HG03103 (cell line): ENCODE measurements around the gene NAA30.

Experiments used
- ATAC-seq: cut with Tn5 transposase; IDR thresholded peaks from one replicate; pipeline ENCODE4 v1.9.1; 2021; ENCODE audit warnings: low read depth; ENCODE audit not compliant: unreplicated experiment

Gene NAA30

DNA sequence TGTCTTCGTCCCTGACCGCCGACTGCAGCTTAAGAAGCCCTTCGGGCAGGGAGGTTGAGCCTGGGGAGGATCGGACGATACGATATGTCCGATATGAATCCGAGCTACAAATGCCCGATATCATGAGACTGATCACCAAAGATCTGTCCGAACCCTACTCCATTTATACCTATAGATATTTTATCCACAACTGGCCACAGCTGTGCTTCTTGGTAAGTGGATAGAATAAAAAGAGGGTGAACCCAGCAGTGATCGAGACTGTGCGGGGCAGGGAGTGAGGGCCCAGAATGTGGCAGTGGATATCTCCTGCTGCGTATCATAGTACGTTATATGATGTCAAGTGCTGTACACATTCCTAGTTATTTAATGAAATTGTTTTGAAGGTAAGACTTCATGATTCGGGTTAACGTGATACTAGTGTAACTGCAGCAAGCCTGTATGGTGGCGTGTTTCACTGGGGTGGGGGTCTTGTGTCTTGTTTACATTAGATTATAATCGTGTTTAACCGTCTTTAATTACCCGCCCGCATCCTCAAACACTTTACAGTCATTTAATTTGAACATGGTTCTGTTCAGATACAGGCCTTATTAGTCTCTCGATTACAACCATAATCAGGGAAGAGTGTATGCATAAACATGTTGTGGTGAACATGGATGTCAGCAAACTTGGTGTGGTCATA, 1.3 kb downstream of the NAA30 start:
- no peak for ATAC-seq

- no peak for ATAC-seq
Observed at GRCh38 chr14:57392830-57393229, 2.4 kb downstream of the NAA30 start.

DNA sequence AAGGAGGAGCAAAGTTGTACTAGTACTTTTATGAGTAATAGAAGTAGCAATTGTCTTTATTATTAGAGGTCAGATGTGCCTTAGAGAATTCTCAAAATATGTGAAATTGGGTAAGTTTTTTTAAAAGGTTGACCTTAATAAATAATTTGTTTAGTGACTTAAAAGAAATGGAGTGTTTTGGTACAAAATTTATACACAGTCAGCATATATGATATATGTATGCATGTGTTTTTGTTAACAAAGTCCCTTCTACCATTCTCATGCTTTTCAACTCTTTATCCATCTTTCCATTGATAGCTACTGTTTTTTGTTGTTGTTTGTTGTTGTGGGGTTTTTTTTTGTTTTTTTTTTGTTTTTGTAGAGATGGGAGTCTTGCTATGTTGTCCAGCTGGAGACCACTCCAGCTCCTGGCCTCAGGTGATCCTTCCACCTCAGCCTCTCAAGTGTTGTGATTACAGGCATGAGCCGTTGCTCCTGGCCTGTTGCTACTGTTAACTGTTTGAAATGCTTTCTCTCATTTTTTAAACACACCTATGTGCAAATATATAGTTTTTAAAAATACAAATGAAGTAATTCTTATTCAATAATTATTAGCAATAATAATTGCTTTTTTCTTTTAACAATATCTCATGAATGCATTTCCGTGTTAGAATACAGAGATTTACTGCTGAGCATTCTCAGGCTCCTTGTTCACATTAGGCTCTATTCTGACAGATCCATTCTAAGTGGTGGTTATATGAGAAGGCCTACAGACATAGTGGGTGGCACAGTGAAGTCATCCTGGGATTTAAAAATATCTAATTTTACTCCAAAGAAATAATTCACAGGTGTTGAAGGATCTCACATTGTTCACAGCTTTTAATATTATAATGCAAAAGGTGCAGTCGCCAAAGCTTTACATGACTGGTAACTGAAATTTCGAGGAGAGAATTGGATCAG, 10.4 kb downstream of the NAA30 start:
- no peak for ATAC-seq

DNA sequence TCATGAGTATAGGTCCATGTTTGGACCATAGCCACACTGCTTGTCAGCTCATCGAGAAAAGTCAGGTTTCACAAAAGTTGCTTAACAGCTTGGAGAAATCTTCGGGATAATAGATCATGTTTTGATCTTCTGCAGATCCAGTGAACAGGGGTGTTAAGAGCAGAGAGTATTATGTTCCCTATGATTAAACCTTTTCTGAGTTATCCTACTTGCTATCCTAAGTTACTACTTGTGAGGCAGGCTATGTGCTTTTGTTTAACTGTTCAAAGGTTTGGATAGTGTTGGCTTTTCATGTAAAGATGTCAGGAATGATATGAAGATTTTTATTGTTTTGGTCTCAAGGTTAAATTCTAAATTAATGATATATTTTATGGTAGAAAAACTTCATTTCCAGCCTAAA, 11.1 kb downstream of the NAA30 start:
- no peak for ATAC-seq

- no peak for ATAC-seq
Observed at GRCh38 chr14:57402173-57402852, 11.9 kb downstream of the NAA30 start.

- ATAC-seq: no peak
Observed at GRCh38 chr14:57403521-57403864, 13.1 kb downstream of the NAA30 start.

DNA sequence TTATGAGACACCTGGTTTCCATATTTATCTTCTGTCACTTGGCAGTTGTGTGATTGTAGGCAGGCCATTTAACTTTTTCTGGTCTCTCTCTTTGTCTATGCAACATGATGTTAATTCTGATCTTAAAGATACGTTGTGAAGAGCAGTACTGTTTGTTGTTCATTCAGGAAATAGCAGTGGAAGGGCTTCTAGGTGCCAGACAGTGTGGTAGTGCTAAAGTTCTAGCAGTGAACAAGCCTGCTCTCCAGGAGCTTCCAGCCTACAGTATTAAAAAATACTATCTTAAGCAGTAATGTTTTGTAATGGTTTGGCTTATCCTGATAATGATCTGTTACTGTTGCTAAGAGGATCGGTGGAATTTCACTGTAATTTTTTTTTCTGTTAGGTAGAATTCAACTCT, 15.2 kb downstream of the NAA30 start:
- ATAC-seq: no peak

- no peak for ATAC-seq
Observed at GRCh38 chr14:57408037-57408436, 17.7 kb downstream of the NAA30 start.

DNA sequence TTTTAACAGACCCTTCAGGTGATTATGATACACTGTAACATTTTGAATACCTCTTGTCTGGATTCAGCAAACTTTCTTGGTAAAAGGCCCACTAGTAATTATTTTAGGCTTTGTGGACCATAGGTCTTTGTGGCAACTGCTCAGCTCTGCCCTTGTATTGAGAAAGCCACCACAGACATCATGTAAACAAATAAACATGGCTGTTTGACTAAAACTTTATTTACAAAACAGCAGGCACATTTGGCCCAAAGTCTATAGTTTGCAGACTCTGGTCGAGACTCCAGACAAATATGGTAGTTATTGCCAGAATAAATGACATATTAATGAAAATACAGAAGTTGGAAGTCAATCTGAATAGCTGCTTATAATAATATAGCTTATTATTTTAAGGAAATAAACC, 18.2 kb downstream of the NAA30 start:
- no peak for ATAC-seq

DNA sequence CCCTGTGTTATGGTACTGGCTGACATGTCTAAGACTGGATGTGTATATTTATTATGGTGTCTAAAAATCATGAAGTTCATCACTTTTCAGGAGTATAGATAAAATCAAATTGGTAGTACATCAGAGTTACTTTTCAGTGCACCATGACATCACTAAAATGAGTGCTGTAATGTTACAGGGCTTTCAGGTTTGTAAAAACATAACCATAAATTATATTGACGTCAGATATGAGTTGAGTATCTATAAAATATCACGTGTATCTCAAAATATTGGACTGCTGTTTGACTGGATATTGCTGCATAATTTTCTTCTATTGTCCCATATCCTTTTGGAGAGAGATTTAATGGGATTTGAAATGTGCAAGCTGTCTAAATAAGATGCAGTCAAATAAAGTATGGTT, 22.0 kb downstream of the NAA30 start:
- ATAC-seq: no peak

DNA sequence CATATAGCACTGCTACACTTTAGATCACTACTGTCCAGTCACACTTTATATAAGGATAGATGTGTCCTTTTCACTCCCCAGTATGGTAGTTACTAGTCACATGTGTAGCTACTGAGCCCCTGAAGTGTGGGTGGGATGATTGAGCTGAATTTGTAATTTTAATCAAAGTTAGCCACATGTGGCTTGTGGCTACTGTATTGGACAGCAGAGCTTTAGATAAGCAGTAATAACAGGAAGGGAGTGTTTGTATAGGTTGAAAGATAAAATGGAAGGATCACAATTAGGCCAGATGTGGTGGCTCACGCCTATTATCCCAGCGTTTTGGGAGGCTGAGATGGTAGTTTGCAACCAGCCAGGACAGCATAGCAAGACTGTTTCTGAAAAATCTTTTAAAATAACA, 23.5 kb downstream of the NAA30 start:
- no peak for ATAC-seq

DNA sequence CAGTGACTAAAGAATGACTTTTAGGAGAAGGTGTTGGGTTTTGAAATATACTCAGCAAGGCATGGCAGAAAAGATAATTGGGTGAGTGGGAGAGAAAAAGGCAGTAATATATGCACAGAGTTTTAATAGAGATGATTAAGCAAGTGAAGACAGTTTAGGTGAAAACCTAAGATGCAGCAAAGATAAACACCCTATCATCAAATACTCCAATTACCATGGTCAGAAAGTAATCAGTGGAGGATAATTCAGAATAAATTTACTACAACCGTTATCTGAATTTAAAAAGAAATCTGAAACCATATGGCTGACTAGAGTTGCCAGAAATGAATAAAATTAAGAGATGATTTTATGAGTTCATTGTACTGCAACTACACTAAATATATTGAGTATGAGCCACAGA, 26.8 kb downstream of the NAA30 start:
- ATAC-seq: no peak

DNA sequence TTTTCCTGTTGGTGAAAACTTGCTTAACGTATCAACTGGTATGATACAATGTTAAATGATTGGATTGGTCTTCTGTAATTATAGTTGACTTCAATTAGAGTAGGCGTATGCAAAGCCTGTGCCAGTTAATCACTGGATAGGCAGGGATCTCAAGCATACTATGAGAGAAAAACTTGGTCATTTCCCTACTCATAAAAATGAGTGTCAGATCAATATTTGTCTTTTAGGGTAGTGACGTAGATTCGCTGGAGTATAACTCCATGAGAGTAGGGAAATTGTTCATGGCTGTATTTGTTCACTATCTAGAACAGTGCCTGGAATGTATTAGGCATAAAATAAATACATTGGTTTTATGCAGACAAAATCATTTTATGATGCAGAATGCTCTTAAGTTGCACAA, 28.6 kb downstream of the NAA30 start:
- no peak for ATAC-seq

GRCh38 chr14:57420033-57420432, 29.6 kb downstream of the NAA30 start:
- ATAC-seq: no peak

- no peak for ATAC-seq
Observed at GRCh38 chr14:57420986-57421385, 30.6 kb downstream of the NAA30 start.

DNA sequence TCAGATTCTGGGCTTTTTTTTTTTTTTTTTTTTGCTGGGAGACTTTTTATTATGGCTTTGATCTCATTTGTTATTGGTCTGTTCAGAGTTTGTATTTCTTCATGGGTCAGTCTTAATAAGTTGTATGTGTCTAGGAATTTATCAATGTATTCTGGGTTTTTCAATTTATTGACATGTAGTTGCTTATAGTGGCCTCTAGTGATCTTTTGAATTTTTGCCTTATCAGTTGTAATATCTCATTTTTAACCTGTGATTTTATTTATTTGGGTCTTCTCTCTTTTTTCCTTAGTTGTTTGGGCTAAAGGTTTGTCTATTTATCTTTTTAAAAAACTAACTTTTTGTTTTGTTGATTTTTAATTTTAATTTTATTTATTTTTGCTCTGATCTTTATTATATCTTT, 45.5 kb downstream of the NAA30 start:
- no peak for ATAC-seq

DNA sequence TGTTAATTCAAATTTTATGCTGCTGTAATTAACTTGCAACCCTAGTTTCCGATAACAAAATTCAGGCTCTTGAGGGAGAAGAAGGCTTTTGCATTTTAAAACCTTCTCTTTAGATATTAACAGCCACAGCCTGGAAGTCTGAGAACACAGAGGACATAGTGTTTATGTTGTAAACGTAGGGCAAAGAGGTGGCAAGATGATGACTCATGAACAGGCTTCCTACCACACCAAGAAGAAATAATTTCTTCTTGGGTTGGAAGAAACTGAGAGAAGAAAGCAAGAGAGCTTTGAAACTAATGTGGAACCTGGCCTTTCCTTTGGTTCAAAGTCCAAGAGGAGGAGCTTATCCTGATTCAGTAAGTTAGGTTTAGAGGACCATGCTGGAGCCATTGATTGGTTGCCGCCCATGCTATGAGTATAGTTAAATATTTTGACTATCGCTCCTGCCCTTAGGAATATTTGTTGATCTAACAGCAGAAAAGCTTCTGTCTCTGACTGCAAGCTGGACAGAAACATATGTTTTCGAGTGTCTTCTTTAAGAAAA, 71.5 kb downstream of the NAA30 start:
- ATAC-seq: no peak

DNA sequence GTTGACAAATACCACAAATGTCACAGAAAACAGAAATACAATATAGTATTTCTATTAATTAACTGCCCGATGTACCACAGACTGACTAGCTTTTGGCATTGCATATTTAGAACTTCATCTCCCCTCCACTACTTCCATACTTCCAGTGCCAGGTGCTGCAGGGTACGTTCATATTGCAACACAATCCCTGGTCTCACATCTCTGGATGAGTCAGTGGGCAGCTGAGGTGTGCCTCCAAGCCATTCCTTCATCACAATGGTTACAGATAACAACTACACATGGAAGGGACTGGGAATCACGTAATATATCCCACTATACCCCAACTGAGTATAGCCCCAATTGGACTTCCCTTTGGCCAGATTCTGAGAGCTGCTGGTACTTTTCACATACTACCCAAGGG, 72.2 kb downstream of the NAA30 start:
- no peak for ATAC-seq

DNA sequence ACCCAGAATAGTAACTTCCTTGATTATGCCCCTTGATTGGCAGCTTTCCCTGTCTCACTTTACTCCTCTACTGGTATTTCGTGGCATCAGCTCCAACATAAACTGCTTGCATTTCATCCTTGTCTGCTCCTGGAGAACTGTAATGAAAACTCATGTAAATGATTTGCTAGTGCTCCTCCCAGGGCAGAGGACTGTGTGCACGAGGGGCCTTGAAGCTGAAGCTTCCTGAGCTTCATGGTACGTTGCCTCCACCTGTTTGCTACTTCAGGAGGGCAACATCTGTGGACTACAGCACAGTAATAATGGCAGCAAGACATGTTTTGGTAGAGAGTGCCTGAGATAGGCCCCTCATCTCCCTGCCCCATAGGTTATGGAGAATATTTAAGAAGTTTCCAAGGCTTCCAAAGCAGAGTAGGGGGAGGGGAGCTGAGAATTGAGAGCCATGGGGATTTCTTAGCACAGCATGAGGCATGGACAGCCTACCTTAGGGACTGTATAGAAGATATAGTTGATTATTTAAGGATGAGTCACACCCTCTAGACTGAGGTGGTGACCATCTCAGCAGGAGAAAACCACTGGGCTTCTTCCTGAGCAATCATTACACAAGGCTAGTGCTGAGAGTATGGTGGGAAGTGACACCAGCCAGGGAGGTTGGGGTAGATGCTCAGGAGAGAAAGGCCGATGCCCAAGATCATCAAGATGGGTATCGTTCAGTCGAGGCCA, 73.8 kb downstream of the NAA30 start:
- no peak for ATAC-seq
